Gastroesophageal sphincter (tissue), 4 donors: ENCODE measurements around the gene NAALAD2. TPM values are rescaled to one million over a fixed set of nuclear protein-coding genes. Genes with fewer than 3 reads are reported as not detected.
"Not testable (repeated sequence)": the region's sequence is repeated elsewhere in the genome, so short reads cannot be mapped to it uniquely, and the experiment has no call there.

Source experiments
- ATAC-seq: fragments of 150-250 bp; one replicate; pipeline ENCODE4 v1.9.1; 2016; ENCODE audit warnings: mild to moderate bottlenecking, moderate library complexity
- H3K27ac ChIP-seq, 4 donors: fragments of 200-600 bp; sonication (generic) in 3 of 4; 1 replicate in 3 of 4; 2 replicates in 1 of 4; pipeline ENCODE4 v1.5.1; 2016 to 2019
- H3K27me3 ChIP-seq: fragments of 200-600 bp; sonication (generic); one replicate; pipeline ENCODE4 v1.5.1; 2019
- H3K36me3 ChIP-seq, 2 donors: fragments of 200-600 bp; sonication (generic); one replicate each; pipeline ENCODE4 v1.5.1; 2019; ENCODE audit warnings: control low read depth in 1 of 2
- H3K4me1 ChIP-seq, 3 donors: fragments of 200-600 bp; sonication (generic); 1 replicate in 2 of 3; 2 replicates in 1 of 3; pipeline ENCODE4 v1.5.1; 2016 to 2019; ENCODE audit warnings: control low read depth in 2 of 3
- H3K4me3 ChIP-seq, 2 donors: fragments of 200-600 bp; sonication (generic); one replicate each; pipeline ENCODE4 v1.5.1; 2019; ENCODE audit warnings: mild to moderate bottlenecking in 1 of 2, moderate library complexity in 1 of 2
- H3K9me3 ChIP-seq, 3 donors: fragments of 200-600 bp; sonication (generic); one replicate each; pipeline ENCODE4 v1.5.1; 2017 to 2019; ENCODE audit warnings: control low read depth in 2 of 3
- CTCF ChIP-seq, 4 experiments: fragments of 200-600 bp in 2 of 4; fragments of 450-650 bp in 2 of 4; sonication (generic) in 1 of 4; IDR thresholded peaks; one replicate each; pipeline ENCODE4 v1.5.1; 2017 to 2019; ENCODE audit warnings: antibody characterized with exemption in 4 of 4, mild to moderate bottlenecking in 2 of 4, moderate library complexity in 2 of 4
- EP300 ChIP-seq: sonication (generic); formaldehyde crosslinking; IDR thresholded peaks from one replicate; pipeline ENCODE4 v1.6.1; 2017; ENCODE audit warnings: antibody characterized with exemption, mild to moderate bottlenecking
- POLR2A ChIP-seq, 2 donors: fragments of 450-650 bp; IDR thresholded peaks; one replicate each; pipeline ENCODE4 v1.6.1; 2017; ENCODE audit warnings: antibody characterized with exemption in 2 of 2, mild to moderate bottlenecking in 2 of 2, moderate library complexity in 1 of 2
- POLR2AphosphoS5 ChIP-seq: sonication (generic); formaldehyde crosslinking; IDR thresholded peaks from one replicate; pipeline ENCODE4 v1.6.1; 2017; ENCODE audit warnings: antibody characterized with exemption
- WGBS, 2 donors: methylation state at CpG; one replicate each; pipeline ENCODE4 v1.1.5; 2018; ENCODE audit warnings: low coverage in 1 of 2; 5-methylcytosine and 5-hydroxymethylcytosine counted together
- small RNA-seq, 4 donors: library from RNA; depleted of rRNA; stranded (forward); fragments of <200 nt; gene quantifications; one replicate each; pipeline ENCODE3, GENCODE V24; 2016
- total RNA-seq, 4 donors: library from RNA; depleted of rRNA; stranded (reverse); fragments of >200 nt; gene quantifications; one replicate each; pipeline ENCODE4 v1.1.0, GENCODE V29; 2016

Gene NAALAD2
- total RNA-seq, 4 donors from 2014 or later: 0.66 to 2.8 (median 1.7) TPM

- 41 to 89% methylated on average over 4 of the region's 4 CpGs for WGBS, 2 donors
- no peaks in the 10 kb centered on the region for H3K4me1 ChIP-seq
- no peak overlapping the region for H3K4me3 ChIP-seq
- no peak for TF ChIP-seq CTCF (IDR thresholded peaks at IDR 0.05)
- TF ChIP-seq POLR2AphosphoS5: no peak
- no peak for TF ChIP-seq POLR2A (IDR thresholded peaks at IDR 0.05)
- no peak for TF ChIP-seq EP300
- ATAC-seq: no peak
- H3K27ac ChIP-seq: no peak overlapping the region
- H3K9me3 ChIP-seq: no peaks in the 10 kb centered on the region
- H3K36me3 ChIP-seq: no peaks in the 10 kb centered on the region
- no peaks in the 10 kb centered on the region for H3K27me3 ChIP-seq
Measured at GRCh38 chr11:90235526-90235925, 101.1 kb downstream of the NAALAD2 start.

GRCh38 chr11:90237004-90237403, 102.5 kb downstream of the NAALAD2 start:
- 86 to 93% methylated on average over 4 of the region's 4 CpGs for WGBS, 2 donors
- no peak for ATAC-seq
- TF ChIP-seq EP300 (no peak), POLR2AphosphoS5 (no peak), POLR2A (IDR thresholded peaks at IDR 0.05) (no peak), CTCF (IDR thresholded peaks at IDR 0.05) (no peak)
- no peaks in the 10 kb centered on the region for H3K36me3 ChIP-seq
- no peak overlapping the region for H3K4me3 ChIP-seq
- H3K27me3 ChIP-seq: no peaks in the 10 kb centered on the region
- H3K27ac ChIP-seq: no peak overlapping the region
- H3K9me3 ChIP-seq: no peaks in the 10 kb centered on the region
- no peaks in the 10 kb centered on the region for H3K4me1 ChIP-seq

GRCh38 chr11:90239967-90240636, 105.6 kb downstream of the NAALAD2 start:
- H3K36me3 ChIP-seq, H3K27me3 ChIP-seq, H3K9me3 ChIP-seq, H3K4me1 ChIP-seq, H3K27ac ChIP-seq, H3K4me3 ChIP-seq, ATAC-seq: not testable (repeated sequence)
- 85 to 94% methylated on average over 9 of the region's 20 CpGs for WGBS, 2 donors

- Histone ChIP-seq H3K36me3 (no peaks in the 10 kb centered on the region), H3K27me3 (no peaks in the 10 kb centered on the region), H3K9me3 (no peaks in the 10 kb centered on the region), H3K4me1 (no peaks in the 10 kb centered on the region), H3K27ac (no peak overlapping the region), H3K4me3 (no peak overlapping the region)
- no peak for ATAC-seq
- TF ChIP-seq POLR2AphosphoS5: no peak
- no peak for TF ChIP-seq CTCF (IDR thresholded peaks at IDR 0.05)
- TF ChIP-seq EP300: no peak
- no peak for TF ChIP-seq POLR2A (IDR thresholded peaks at IDR 0.05)
- 81 to 96% methylated on average over 3 to 4 of the region's 4 CpGs for WGBS, 2 donors
Measured at GRCh38 chr11:90241414-90241813, 107.0 kb downstream of the NAALAD2 start.

Small RNAs within 50 kb of the gene (small RNA-seq; reads per million reads assigned to genes)
- 0 reads per million in 4 donors for gene RF00275

Other genes with a start within 250 kb of the NAALAD2 start
- not detected for gene TRIM49D1, start 212.4 kb upstream of the NAALAD2 start, total RNA-seq
- gene TRIM49D2, start 210.6 kb upstream of the NAALAD2 start, total RNA-seq: not detected
- gene TRIM64, start 168.6 kb upstream of the NAALAD2 start, total RNA-seq: not detected
- not detected for gene TRIM49C, start 103.6 kb upstream of the NAALAD2 start, total RNA-seq
- gene UBTFL1, start 48.7 kb upstream of the NAALAD2 start, total RNA-seq: not detected
- gene CHORDC1, start 88.4 kb downstream of the NAALAD2 start, total RNA-seq: 10 to 100 TPM; 49.1 to 99.6 (median 53.5) TPM